Fibroblast of pulmonary artery (primary cell): ENCODE data around the gene SRRM4.

Experiments
- DNase-seq: peaks from one replicate; pipeline ENCODE4 v3.0.0-alpha.2; 2010; ENCODE audit warnings: low read depth
- H3K4me3 ChIP-seq: replicated peaks from 2 replicates; pipeline ENCODE4 v1.5.1; 2011; ENCODE audit warnings: low read depth, mild to moderate bottlenecking, control low read depth, low read length, moderate library complexity
- TF ChIP-seq, protein P1 (sequence below): IDR thresholded peaks from 2 replicates; pipeline ENCODE4 v1.5.1; 2011; ENCODE audit warnings: mild to moderate bottlenecking, control low read depth, low read length, inconsistent platforms; ENCODE audit errors: missing control alignments

The SRRM4 gene

DNA sequence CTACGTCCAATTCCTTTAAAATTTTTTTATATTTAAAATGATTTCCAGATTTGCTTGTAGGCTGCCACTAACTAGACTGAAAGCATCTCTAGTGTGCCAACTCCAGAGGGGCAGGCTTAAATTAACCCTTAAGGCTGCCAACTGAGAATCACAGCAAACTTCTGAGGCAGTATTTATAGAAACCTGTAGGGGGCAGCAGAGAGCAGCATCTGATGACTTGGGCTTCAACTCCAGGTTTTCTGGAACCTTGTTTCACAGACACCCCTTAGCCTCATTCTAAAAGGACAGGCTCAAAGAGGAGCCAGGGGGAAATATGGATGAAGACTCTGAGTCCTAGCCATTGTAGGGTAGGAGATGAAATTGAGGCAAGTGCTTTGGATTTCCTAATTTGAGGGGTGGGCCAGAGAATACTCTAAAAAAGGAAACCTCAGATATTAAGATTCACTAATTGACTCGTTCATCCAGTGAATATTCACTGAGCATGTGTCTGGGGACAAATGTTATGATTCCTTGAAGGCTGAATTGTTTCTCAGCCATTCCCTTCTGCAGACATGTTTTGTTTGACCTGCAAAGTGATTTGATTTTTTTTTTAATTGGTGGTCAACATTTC lies 134.1 kb downstream of the SRRM4 start:
- TF ChIP-seq, protein P1, sequence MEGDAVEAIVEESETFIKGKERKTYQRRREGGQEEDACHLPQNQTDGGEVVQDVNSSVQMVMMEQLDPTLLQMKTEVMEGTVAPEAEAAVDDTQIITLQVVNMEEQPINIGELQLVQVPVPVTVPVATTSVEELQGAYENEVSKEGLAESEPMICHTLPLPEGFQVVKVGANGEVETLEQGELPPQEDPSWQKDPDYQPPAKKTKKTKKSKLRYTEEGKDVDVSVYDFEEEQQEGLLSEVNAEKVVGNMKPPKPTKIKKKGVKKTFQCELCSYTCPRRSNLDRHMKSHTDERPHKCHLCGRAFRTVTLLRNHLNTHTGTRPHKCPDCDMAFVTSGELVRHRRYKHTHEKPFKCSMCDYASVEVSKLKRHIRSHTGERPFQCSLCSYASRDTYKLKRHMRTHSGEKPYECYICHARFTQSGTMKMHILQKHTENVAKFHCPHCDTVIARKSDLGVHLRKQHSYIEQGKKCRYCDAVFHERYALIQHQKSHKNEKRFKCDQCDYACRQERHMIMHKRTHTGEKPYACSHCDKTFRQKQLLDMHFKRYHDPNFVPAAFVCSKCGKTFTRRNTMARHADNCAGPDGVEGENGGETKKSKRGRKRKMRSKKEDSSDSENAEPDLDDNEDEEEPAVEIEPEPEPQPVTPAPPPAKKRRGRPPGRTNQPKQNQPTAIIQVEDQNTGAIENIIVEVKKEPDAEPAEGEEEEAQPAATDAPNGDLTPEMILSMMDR = peak; percentile 85
- peak; percentile 61 for DNase-seq
- H3K4me3 ChIP-seq = no peak overlapping the region

DNA sequence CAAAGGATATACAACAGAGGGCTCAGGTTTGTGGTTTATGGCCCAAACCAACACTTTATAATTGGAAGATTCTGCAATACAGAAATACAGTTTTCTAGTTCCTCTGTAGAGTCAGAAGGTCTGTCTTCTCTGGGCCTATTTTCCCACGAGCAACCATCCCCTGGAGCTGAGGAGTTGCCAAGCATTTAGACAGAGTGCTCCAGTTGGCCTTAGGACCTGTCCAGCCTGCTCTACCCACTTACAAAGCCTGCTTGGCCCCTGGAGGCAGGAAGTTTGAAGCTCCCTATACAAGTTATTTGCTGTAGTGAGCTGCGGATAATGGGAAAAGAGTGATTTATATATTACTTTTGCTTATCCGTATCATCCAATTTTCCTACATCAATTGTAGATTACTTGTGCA lies 136.6 kb downstream of the SRRM4 start:
- TF ChIP-seq, protein P1 = no peak
- H3K4me3 ChIP-seq = no peak overlapping the region
- no peak for DNase-seq

DNA sequence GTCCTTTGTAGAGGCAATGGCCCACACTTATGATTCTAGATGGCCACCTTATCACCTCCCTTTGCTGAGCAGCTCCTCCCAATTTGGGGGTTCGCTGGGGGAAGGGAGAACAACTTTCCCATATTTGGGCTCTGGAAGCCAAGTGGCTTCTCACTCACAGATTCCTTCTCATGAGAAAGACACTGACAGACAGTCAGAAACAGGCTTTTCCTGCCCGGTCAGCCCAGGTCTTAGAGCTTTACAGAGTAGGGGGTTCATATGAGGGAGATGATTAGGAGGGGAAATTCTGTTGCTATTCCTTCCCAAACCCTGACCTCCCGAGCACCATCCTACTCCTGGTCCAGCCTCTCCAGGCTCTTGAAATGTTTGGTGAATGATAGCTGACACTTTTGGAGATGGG lies 137.3 kb downstream of the SRRM4 start:
- TF ChIP-seq, protein P1 = no peak
- DNase-seq = no peak
- no peak overlapping the region for H3K4me3 ChIP-seq

DNA sequence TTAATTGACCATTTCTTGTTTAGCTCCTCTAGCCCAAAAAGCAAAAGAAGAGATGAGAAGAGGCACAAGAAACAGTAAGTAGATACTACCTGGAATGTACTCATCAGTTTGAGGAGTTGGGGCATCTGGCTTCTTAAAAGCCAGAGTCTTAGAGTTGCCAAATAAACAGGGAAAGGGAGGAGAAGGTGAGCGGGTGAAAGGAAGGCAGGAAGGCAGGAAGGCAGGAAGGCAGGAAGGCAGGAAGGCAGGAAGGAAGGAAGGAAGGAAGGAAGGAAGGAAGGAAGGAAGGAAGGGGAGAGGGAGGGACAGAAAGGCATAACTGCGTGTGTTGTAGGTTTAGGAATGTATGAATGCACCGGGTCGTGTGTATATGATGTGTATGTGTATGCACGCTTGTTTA lies 140.7 kb downstream of the SRRM4 start:
- no peak overlapping the region for H3K4me3 ChIP-seq
- TF ChIP-seq, protein P1 = no peak
- no peak for DNase-seq

DNA sequence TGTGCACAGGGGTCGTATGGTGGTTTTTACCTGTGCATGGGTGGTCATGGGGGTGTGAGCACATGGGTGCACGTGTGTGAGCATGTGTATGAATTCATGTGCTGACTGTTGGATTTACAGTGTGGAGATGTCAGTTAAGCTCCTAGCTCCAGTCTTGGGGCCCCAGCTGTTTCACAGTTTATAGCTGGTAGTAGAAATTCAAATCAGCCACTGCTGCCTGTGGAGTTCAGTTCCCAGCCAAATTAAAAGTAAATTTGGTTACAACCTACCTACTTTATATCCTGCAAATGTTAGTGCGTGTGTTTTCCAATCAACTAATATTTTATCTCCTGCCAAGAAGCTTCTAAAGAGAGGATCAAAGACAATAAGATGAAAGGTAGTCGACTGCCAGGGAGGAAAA lies 141.4 kb downstream of the SRRM4 start:
- DNase-seq = no peak
- H3K4me3 ChIP-seq = no peak overlapping the region
- TF ChIP-seq, protein P1 = no peak

DNA sequence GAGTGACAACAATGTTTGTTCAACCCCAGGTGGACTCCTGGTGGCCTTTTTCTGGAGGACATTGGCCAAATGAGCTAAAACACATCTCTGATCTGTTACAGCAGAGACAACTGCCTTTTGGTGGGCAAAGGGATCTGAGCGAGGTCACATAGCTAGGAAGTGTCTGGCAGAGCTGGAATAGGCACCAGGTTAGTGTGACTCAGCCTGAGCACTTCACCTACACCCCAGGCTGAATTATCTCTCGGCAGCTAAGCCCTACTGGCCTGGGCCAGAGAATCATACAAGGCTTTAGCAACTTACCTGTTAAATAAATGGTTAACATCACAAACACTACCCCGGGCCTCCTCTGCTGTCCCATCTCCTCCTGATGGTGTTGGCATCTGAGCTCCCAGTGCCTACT lies 147.2 kb downstream of the SRRM4 start:
- TF ChIP-seq, protein P1 = no peak
- H3K4me3 ChIP-seq = no peak overlapping the region
- no peak for DNase-seq

DNA sequence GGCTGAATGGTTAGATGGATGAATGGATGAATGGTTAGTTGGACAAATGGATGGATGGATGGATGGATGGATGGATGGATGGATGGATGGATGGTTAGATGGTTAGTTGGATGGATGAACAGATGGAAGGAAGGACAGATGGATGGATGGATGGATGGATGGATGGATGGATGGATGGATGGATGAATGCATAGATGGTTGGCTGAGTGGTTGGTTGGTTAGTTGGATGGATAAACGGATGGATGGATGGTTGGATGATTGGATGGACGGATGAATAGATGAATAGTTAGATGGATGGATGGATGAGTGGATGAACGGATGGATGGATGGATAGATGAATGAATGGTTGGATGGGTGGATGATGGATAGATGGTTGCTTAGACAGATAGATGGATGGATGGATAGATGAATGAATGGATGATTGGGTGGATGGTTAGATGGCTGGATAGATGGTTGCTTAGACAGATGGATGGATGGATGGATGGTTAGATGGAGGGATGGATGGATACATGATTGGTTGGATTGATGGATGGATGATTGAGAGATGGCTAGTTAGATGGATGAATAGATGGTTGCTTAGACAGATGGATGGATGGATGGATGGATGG lies 148.6 kb downstream of the SRRM4 start:
- H3K4me3 ChIP-seq = no peak overlapping the region
- TF ChIP-seq, protein P1 = no peak
- DNase-seq = no peak
